Right ventricle myocardium inferior (tissue), 1 donor: Measurements from ENCODE around the gene PRKAG2. TPM values are rescaled to one million over a fixed set of nuclear protein-coding genes. Genes with fewer than 3 reads are reported as not detected.
"Not testable (repeated sequence)": the region's sequence is repeated elsewhere in the genome, so short reads cannot be mapped to it uniquely, and the experiment has no call there.

Experiments
- ATAC-seq: fragments of 200-7000 bp; cut with Tn5 transposase; one replicate; pipeline ENCODE4 v1.9.1; 2020; ENCODE audit warnings: mild to moderate bottlenecking, moderate library complexity
- DNase-seq: peaks from one replicate; pipeline ENCODE4 v3.0.0; 2021; ENCODE audit errors: missing footprints
- intact Hi-C: fragments of 100-400 bp; cut with DNase I; formaldehyde crosslinking; loops from one replicate; pipeline ENCODE4 v1.11.0; 2022
- total RNA-seq: library from RNA; stranded (reverse); fragmentation: NEBNext Ultra II Directional; extraction: Animal tissue kit (Norgen Biotek cat#: 25700); gene quantifications from one replicate; pipeline ENCODE4 v1.2.1, GENCODE V29; 2021
- donor health status: DM: no; HTN: yes; CAD: no; lungs with severe emphysema.

The PRKAG2 gene
- total RNA-seq, 1 donor from 2014 or later: 122 TPM

GRCh38 chr7:151754688-151755130 lies 122.2 kb downstream of the PRKAG2 start:
- ATAC-seq (no peak), DNase-seq (no peak)
- intact Hi-C loops: loop anchor here (5.0 kb wide), 4 partner anchors 127 to 437 kb away; no protein-coding TSS in a partner anchor

GRCh38 chr7:151754142-151754590 lies 122.7 kb downstream of the PRKAG2 start:
- intact Hi-C loops: no loop called here
- DNase-seq: peak; percentile 85
- peak; percentile 87 for ATAC-seq

DNA sequence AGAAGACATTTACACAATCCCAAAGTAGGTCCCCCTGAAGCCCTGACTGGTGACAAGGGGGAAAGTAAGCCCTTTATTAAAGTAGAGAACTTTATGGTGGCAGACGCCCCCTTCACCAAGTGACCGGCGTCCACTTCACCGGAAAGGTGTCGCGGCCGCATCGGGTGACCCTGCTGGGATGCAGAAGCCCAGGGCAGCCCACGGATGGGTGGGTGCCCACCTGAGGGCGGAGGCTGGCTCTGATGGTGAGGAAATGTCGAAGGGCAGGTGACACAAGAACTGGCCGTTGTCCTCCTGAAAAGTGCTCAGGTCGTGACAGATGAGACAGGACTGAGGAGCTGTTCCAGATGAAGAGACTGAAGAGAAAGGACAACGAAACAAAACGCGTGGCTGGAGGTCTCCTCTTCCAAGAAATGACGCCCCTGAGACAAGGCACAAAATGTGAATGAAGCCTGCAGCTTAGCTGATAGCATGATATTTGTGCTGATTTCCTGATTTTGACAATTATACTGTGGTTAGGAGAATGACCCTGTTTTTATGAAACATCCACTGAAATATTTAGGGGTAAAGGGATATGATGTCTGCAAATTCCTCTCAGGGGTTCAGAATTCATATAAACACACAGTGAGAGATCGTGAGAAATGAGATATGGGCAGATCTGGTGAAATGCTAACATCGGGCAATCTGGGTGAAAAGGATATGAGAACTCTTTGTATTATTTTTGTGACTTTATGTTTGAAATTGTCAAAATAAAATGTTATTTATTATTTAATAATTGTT lies 123.9 kb downstream of the PRKAG2 start:
- no peak for ATAC-seq
- intact Hi-C loops: no loop called here
- DNase-seq: no peak

DNA sequence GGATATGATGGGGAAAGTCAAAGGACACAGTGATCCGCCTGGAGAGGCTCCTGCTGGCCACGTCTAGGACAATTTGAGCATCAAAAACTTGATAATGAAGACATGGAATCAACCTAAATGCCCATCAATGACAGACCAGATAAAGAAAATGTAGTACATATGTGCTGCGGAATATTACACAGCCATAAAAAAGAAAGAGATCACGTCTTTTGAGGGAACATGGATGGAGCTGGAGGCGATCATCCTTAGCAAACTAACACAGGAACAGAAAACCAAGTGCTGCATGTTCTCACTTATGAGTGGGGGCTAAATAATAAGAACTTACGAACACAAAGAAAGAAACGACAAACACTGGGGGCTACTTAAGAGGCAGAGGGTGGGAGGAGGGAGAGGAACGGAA lies 124.9 kb downstream of the PRKAG2 start:
- no peak for ATAC-seq
- DNase-seq: no peak
- intact Hi-C loops: no loop called here

GRCh38 chr7:151748733-151749132 lies 128.2 kb downstream of the PRKAG2 start:
- ATAC-seq (no peak), DNase-seq (no peak)
- intact Hi-C loops: no loop called here

DNA sequence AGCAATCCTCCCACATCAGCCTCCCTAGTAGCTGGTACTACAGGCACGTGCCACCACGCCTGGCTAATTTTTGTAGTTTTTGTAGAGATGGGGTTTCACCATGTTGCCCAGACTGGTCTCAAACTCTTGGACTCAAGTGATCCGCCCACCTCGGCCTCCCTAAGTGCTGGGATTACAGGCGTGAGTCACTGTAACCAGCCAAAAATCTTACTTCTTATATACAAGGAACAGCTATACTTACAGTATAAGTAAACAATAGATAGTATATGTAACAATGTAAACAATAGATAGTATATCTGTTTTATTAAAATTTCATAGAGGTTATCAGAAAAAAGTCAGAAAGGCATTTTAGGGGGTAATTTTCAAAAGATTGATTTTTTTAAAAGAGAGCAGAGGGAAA lies 128.9 kb downstream of the PRKAG2 start:
- ATAC-seq, DNase-seq, intact Hi-C loops: not testable (repeated sequence)

- no peak for DNase-seq
- intact Hi-C loops: loop anchor here (2.0 kb wide), 1 partner anchor 23 kb away; no protein-coding TSS in a partner anchor
- ATAC-seq: peak; percentile 68
Measured at GRCh38 chr7:151745706-151746105, 131.2 kb downstream of the PRKAG2 start.

- intact Hi-C loops: loop anchor here (2.0 kb wide), 1 partner anchor 22 kb away; no protein-coding TSS in a partner anchor
- DNase-seq (peak; percentile 87), ATAC-seq (peak; percentile 88)
Measured at GRCh38 chr7:151744656-151745638, 132.0 kb downstream of the PRKAG2 start.

GRCh38 chr7:151744051-151744580 lies 132.8 kb downstream of the PRKAG2 start:
- ATAC-seq: no peak
- DNase-seq: peak; percentile 67
- intact Hi-C loops: loop anchor here (2.0 kb wide), 1 partner anchor 21 kb away; no protein-coding TSS in a partner anchor

DNA sequence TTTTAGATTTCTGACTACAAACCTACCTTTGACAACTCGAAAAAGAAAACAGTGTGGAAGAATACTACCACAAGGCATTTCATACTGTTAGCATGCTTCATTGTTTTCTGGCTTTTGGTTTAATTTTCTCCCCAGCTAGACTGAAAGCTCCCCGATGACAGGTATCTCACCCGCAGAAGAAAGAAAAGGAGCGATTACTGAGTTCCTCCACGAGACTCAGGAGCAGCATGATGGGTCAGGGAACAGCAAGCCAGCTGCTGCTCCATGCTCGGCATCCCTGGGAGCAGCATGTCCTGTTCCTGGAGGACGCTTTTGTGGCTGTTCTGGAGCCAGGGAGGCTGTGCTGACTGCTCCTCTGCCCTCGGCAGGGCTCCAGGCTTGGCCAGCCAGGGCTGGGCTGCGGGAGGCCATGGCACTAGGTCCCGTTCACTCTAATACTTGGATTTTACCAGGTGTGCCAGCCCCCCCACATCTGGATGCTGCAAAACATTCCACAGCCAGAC lies 133.4 kb downstream of the PRKAG2 start:
- ATAC-seq: peak; percentile 73
- no peak for DNase-seq
- intact Hi-C loops: no loop called here

DNA sequence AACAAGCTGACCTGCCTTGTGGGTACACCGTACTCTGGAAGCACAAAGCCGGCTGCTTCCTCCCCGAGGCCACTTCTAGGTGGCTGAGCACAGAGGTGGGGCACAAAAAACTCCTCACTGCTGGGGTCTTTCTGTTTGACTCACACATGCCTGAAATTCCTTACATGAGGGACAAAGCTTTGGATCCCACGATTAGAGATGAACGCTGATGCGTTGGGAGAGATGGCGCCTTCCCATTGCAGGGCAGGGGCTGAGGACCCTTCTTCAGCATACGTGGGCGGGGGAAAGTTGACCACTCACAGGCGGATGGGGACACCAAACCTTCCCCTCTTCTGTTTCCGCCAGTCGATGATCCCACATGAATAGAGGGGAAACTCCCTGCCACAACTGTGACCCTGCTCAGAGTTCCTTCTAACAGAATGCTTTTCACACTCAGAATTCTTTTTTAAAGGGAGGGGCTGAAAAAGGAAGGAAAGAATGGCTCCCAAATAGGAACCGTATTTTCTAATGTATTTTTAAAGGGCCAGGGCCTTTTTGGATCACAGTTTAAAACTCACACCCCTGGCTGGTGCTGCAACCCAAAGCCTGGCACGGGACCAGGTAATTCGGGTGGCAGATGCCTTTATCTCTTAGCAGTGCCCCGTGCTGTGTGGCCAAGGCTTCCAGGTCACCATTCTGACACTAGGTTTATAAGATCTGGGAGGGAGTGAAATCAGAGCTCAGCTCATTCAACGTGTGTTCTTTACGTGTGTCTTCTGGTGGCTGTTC lies 134.0 kb downstream of the PRKAG2 start:
- DNase-seq (no peak), ATAC-seq (peak; percentile 15)
- intact Hi-C loops: no loop called here

DNA sequence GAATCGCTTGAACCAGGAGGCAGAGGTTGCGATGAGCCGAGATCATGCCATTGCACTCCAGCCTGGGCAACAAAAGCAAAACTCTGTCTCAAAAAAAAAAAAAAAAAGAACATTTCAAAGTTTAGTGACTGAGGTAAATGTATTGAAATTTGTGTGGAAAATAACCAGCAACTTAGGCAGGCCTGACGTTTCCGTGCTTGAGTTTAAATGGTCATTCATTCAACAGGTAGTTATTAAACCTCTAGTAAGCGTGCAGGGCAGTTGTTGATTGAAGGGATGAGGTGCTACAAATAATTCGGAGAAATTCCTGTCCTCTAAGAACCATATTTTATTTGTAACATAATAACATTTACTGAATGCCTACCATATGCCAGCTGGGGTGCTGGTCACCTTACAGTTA lies 135.3 kb downstream of the PRKAG2 start:
- DNase-seq (no peak), ATAC-seq (no peak)
- intact Hi-C loops: no loop called here

DNA sequence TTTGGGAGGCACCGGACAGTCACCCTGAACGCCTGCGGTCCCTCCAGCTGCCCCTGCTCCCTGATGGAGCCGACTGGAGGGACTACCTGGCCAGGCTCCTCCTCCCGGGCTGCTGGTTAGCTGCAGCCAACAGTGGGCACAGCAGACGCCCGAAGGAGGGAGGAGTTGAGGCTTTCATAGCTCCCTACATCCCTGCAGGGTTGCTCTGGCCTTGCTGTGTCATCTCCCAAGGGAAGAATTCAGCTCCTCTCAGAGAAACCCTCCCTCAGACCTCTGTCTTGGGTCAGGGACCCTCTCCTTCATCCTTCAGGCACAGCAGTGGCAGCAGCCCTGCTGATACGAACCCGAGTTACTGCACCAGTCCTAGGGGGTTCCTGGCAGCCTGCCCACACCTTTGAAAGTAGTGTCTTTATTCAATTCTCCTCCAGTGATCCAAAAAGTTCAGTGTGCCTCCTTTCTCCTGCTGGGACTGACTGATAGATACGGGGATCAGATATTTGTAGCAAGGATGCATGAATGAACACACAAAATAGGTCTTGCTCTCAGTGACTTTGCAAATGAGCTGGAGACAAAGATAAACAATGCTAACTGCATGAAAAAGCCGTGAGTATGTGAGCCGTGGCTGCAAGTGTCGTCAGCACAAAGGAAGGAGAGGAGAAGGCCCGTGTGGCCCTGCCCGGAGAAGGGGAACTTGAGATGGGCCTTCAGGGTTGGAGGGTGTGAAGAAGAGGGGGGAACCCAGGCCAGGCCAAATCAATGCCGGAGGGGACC lies 136.6 kb downstream of the PRKAG2 start:
- ATAC-seq: no peak
- no peak for DNase-seq
- intact Hi-C loops: no loop called here

GRCh38 chr7:151738925-151739324 lies 138.0 kb downstream of the PRKAG2 start:
- DNase-seq (no peak), ATAC-seq (no peak)
- intact Hi-C loops: no loop called here

DNA sequence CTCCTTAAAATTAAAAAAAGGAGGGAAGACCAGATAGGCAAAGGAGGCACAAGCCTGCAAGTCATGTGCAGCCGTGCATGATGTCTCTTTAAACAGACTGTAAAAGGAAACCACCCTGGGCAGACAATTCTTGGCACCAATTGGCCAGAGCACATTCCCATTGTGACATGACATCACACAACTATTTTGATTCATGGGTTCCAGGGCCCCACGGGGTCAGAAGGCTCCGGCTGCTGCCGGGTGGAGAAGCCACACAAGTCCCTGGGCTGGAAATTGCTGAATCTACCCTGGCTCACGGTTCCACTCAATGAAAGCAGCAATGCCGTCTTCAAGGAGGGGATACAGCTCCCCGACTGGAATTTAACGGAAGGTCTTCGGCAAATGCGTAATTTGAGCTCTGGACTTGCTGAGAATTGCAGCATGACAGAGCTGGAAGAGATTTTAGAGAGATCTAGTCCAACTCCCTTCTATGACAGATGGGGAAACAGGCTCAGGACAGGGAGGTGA lies 140.5 kb downstream of the PRKAG2 start:
- ATAC-seq (peak; percentile 89), DNase-seq (no peak)

GRCh38 chr7:151735851-151736402 lies 141.0 kb downstream of the PRKAG2 start:
- intact Hi-C loops: no loop called here
- no peak for DNase-seq
- peak; percentile 45 for ATAC-seq

More for the DNA sequence above, 140.5 kb downstream of the PRKAG2 start:
- intact Hi-C loops: no loop called here
